Upper lobe of left lung (tissue), 4 donors: ENCODE results near the gene LEMD2.

ENCODE experiments used
- EP300 ChIP-seq, 4 donors: sonication (generic); formaldehyde crosslinking; IDR thresholded peaks; one replicate each; pipeline ENCODE4 v1.5.1; 2017; ENCODE audit warnings: antibody characterized with exemption in 4 of 4, control low read depth in 2 of 4
- TF ChIP-seq, protein P1 (sequence below), 6 experiments: fragments of 450-650 bp in 4 of 6; fragments of 200-600 bp in 2 of 6; sonication (generic) in 2 of 6; IDR thresholded peaks; one replicate each; pipeline ENCODE4 v1.5.1; 2016 to 2019; ENCODE audit warnings: antibody characterized with exemption in 6 of 6

DNA sequence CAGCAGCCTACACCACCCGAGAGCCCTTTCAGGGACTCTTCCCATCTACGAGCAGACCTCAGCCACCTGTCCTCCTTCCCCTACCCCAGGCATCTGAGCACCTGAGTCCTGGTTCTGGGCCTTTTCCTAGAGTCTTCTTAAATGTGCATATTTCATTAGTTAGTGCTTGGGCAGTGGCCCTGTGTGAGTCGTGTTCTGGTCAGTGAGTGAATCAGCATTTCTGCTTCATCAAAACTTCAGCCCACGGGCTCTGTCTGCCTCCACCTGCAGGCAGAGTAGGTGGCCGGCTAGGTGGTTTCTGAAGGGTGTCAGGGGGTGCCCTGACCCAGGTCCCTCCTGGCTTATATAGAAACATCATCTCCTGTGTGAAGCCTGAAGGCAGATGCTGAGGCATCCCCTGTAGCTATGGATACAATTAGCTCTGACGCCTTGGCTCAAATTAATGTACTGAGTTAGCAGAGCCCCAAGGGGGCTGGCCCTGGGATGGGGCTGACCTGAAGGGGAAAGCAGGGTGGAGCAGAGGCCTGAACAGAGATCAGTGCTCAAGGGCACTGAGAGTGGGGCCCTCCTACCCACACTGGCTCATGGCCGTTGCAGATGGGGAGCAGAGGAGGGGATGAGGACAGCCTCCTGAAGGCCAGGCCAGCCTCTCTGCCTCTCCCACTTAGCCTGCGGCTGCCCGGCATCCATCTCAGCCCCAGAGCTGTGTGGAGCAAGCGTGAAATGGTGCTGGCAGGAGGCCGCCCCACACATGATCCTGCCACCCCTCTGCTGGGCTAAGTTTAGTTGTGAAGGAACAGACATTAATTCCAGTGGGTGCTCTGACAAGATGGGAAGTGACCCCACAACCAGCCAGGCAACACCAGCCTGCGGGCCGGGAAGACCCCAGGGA is 55.9 kb downstream of the LEMD2 start:
- no peak for TF ChIP-seq EP300 (IDR thresholded peaks at IDR 0.05)
- TF ChIP-seq, protein P1, sequence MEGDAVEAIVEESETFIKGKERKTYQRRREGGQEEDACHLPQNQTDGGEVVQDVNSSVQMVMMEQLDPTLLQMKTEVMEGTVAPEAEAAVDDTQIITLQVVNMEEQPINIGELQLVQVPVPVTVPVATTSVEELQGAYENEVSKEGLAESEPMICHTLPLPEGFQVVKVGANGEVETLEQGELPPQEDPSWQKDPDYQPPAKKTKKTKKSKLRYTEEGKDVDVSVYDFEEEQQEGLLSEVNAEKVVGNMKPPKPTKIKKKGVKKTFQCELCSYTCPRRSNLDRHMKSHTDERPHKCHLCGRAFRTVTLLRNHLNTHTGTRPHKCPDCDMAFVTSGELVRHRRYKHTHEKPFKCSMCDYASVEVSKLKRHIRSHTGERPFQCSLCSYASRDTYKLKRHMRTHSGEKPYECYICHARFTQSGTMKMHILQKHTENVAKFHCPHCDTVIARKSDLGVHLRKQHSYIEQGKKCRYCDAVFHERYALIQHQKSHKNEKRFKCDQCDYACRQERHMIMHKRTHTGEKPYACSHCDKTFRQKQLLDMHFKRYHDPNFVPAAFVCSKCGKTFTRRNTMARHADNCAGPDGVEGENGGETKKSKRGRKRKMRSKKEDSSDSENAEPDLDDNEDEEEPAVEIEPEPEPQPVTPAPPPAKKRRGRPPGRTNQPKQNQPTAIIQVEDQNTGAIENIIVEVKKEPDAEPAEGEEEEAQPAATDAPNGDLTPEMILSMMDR (IDR thresholded peaks at IDR 0.05) = no peak
